CD4-positive, alpha-beta T cell (primary cell): Measurements from ENCODE around the gene KRTAP5-3. TPM values are rescaled to one million over a fixed set of nuclear protein-coding genes. Genes with fewer than 3 reads are reported as not detected.

Experiments used
- ATAC-seq: fragments of 200-7000 bp; cut with Tn5 transposase; one replicate; pipeline ENCODE4 v1.10.0; 2022; ENCODE audit warnings: mild to moderate bottlenecking; ENCODE audit not compliant: poor library complexity
- CTCF ChIA-PET: fragments of 350-600 bp; sonication (Branson Sonifier 250); formaldehyde crosslinking; loops from one replicate; lab custom pipeline; 2021; ENCODE audit warnings: antibody characterized with exemption, inconsistent platforms; lab: Charles Lee
- POLR2A ChIA-PET: fragments of 350-600 bp; sonication (Branson Sonifier 250); formaldehyde crosslinking; loops from one replicate; lab custom pipeline; 2021; ENCODE audit warnings: antibody characterized with exemption, inconsistent platforms; lab: Charles Lee
- DNase-seq, 14 experiments: peaks; one replicate each; pipeline ENCODE4 v3.0.0-alpha.2; 2013 to 2020; ENCODE audit warnings: mixed read lengths in 2 of 14
- H3K27ac ChIP-seq, 2 donors: one replicate each; pipeline versions ENCODE4 v1.5.1 to v1.7.0; 2013; ENCODE audit warnings: low read length in 2 of 2, low read depth in 1 of 2, mild to moderate bottlenecking in 1 of 2
- H3K27me3 ChIP-seq, 2 experiments: 1 replicate in 1 of 2; 2 replicates in 1 of 2; pipeline versions ENCODE4 v1.6.1 to v1.7.0; 2013; ENCODE audit warnings: low read length in 2 of 2, control low read depth in 1 of 2, mild to moderate bottlenecking in 1 of 2, moderate library complexity in 1 of 2; ENCODE audit not compliant: insufficient read depth in 2 of 2, control insufficient read depth in 1 of 2
- H3K36me3 ChIP-seq: one replicate; pipeline ENCODE4 v1.6.1; 2013; ENCODE audit warnings: low read length, control low read depth; ENCODE audit not compliant: insufficient read depth
- H3K4me1 ChIP-seq: one replicate; pipeline ENCODE4 v1.6.1; 2013; ENCODE audit warnings: low read length, control low read depth; ENCODE audit not compliant: insufficient read depth
- H3K4me3 ChIP-seq: one replicate; pipeline ENCODE4 v1.5.1; 2013; ENCODE audit warnings: mild to moderate bottlenecking, low read length, moderate library complexity
- H3K9me3 ChIP-seq, 2 experiments: 1 replicate in 1 of 2; 2 replicates in 1 of 2; pipeline versions ENCODE4 v1.6.1 to v1.7.0; 2013; ENCODE audit warnings: low read length in 2 of 2, mild to moderate bottlenecking in 2 of 2, control low read depth in 1 of 2, moderate library complexity in 1 of 2; ENCODE audit not compliant: control insufficient read depth in 1 of 2, insufficient read depth in 1 of 2
- H3K27ac Mint-ChIP-seq: one replicate; pipeline ENCODE4 v1.8.0; 2020; ENCODE audit warnings: mixed read lengths
- H3K27me3 Mint-ChIP-seq: one replicate; pipeline ENCODE4 v1.8.0; 2021; ENCODE audit warnings: mixed read lengths
- H3K36me3 Mint-ChIP-seq: one replicate; pipeline ENCODE4 v1.8.0; 2021; ENCODE audit warnings: low read depth, mixed read lengths
- H3K4me1 Mint-ChIP-seq: one replicate; pipeline ENCODE4 v1.8.0; 2021; ENCODE audit warnings: low read depth, mixed read lengths
- H3K4me3 Mint-ChIP-seq: one replicate; pipeline ENCODE4 v1.8.0; 2020; ENCODE audit warnings: mild to moderate bottlenecking, mixed read lengths
- H3K9me3 Mint-ChIP-seq: one replicate; pipeline ENCODE4 v1.8.0; 2020; ENCODE audit warnings: mixed read lengths
- CTCF ChIP-seq: fragments of 200-600 bp; IDR thresholded peaks from one replicate; pipeline ENCODE4 v1.8.0; 2022; ENCODE audit warnings: antibody characterized with exemption, mild to moderate bottlenecking
- intact Hi-C, 2 experiments: fragments of 100-400 bp; cut with DNase I in 1 of 2; cut with micrococcal nuclease in 1 of 2; formaldehyde crosslinking; loops; one replicate each; pipeline versions ENCODE4 v1.15.1 to v1.9.0; 2023 to 2025; cut with DNase I, micrococcal nuclease
- total RNA-seq, 174 experiments: library from RNA in 2 of 174; stranded (reverse) in 2 of 174; gene quantifications; one replicate each; pipeline ENCODE4 v1.2.3 and lab custom pipeline; 2021 to 2026

KRTAP5-3 gene
- total RNA-seq, 2 experiments from 2014 or later, result not detected

GRCh38 chr11:1563697-1564534 is 44.3 kb downstream of the KRTAP5-3 start:
- H3K4me1 ChIP-seq, result peaks cover 8% of the 10 kb centered on the region
- no peaks in the 10 kb centered on the region for H3K9me3 Mint-ChIP-seq
- TF ChIP-seq CTCF, result no peak
- no peaks in the 10 kb centered on the region for H3K9me3 ChIP-seq
- H3K27ac ChIP-seq, result no peak overlapping the region
- H3K36me3 Mint-ChIP-seq, result peaks cover 8% of the 10 kb centered on the region
- H3K4me3 Mint-ChIP-seq, result no peak overlapping the region
- H3K27me3 Mint-ChIP-seq, result peaks cover 2% of the 10 kb centered on the region
- CTCF ChIA-PET, result interaction anchor here (1.5 to 2.8 kb wide), 2 partner anchors 11 to 17 kb away, joined by 5 to 18 read pairs; no protein-coding TSS in a partner anchor
- H3K36me3 ChIP-seq, result no peaks in the 10 kb centered on the region
- POLR2A ChIA-PET, result no interaction called here
- H3K4me3 ChIP-seq, result no peak overlapping the region
- no peaks in the 10 kb centered on the region for H3K27me3 ChIP-seq
- ATAC-seq (no peak), DNase-seq (peak in 2 of 14 experiments; percentile 14 to 29)
- no peaks in the 10 kb centered on the region for H3K4me1 Mint-ChIP-seq
- intact Hi-C loops, result no loop called here
- no peak overlapping the region for H3K27ac Mint-ChIP-seq

GRCh38 chr11:1563149-1563638 is 45.1 kb downstream of the KRTAP5-3 start:
- no peaks in the 10 kb centered on the region for H3K9me3 ChIP-seq
- DNase-seq (peak in 2 of 14 experiments; percentile 12 to 23), ATAC-seq (no peak)
- Mint-ChIP-seq H3K4me3 (no peak overlapping the region), H3K27ac (no peak overlapping the region), H3K4me1 (no peaks in the 10 kb centered on the region), H3K27me3 (peaks cover 5% of the 10 kb centered on the region), H3K9me3 (no peaks in the 10 kb centered on the region), H3K36me3 (peaks cover 11% of the 10 kb centered on the region)
- H3K4me1 ChIP-seq, result peaks cover under 1% of the 10 kb centered on the region
- no peak for TF ChIP-seq CTCF
- H3K4me3 ChIP-seq, result no peak overlapping the region
- no peaks in the 10 kb centered on the region for H3K36me3 ChIP-seq
- H3K27me3 ChIP-seq, result no peaks in the 10 kb centered on the region
- intact Hi-C loops, result no loop called here
- H3K27ac ChIP-seq, result no peak overlapping the region
- POLR2A ChIA-PET, result no interaction called here
- CTCF ChIA-PET, result no interaction called here

GRCh38 chr11:1562469-1563148 is 45.7 kb downstream of the KRTAP5-3 start:
- Mint-ChIP-seq H3K4me3 (peak overlapping the region; percentile 6), H3K27me3 (peaks cover 8% of the 10 kb centered on the region), H3K27ac (peak overlapping the region; percentile 35), H3K9me3 (no peaks in the 10 kb centered on the region), H3K4me1 (no peaks in the 10 kb centered on the region), H3K36me3 (peaks cover 13% of the 10 kb centered on the region)
- Histone ChIP-seq H3K9me3 (no peaks in the 10 kb centered on the region), H3K4me1 (no peaks in the 10 kb centered on the region), H3K27me3 (no peaks in the 10 kb centered on the region), H3K27ac (no peak overlapping the region), H3K4me3 (no peak overlapping the region), H3K36me3 (peaks cover 4% of the 10 kb centered on the region)
- POLR2A ChIA-PET, result no interaction called here
- DNase-seq (peak in 1 of 14 experiments; percentile 33), ATAC-seq (no peak)
- CTCF ChIA-PET, result no interaction called here
- intact Hi-C loops, result no loop called here
- no peak for TF ChIP-seq CTCF
